Spleen (tissue), 11 donors: ENCODE measurements around the gene CCDC17. TPM values are rescaled to one million over a fixed set of nuclear protein-coding genes. Genes with fewer than 3 reads are reported as not detected.
A peak's percentile ranks its signal among the peaks of the same experiment; 100 is the strongest.

Experiments
- DNase-seq: peaks from one replicate; pipeline ENCODE4 v3.0.0-alpha.2; 2020
- H3K27ac ChIP-seq, 8 donors: fragments of 200-600 bp; sonication (generic) in 7 of 8; 1 replicate in 4 of 8; 2 replicates in 4 of 8; pipeline versions ENCODE4 v1.5.0 to v1.8.0; 2016 to 2021; ENCODE audit warnings: inconsistent platforms in 4 of 8, mild to moderate bottlenecking in 4 of 8, moderate library complexity in 1 of 8
- H3K27me3 ChIP-seq, 7 donors: fragments of 200-600 bp; sonication (generic) in 6 of 7; replicated peaks in 1 of 7; 1 replicate in 4 of 7; 2 replicates in 3 of 7; pipeline versions ENCODE4 v1.5.0 to v1.8.0; 2016 to 2021; ENCODE audit warnings: inconsistent platforms in 3 of 7, mild to moderate bottlenecking in 1 of 7
- H3K36me3 ChIP-seq, 6 donors: fragments of 200-600 bp; sonication (generic) in 5 of 6; 1 replicate in 4 of 6; 2 replicates in 2 of 6; pipeline versions ENCODE4 v1.5.0 to v1.8.0; 2016 to 2021; ENCODE audit warnings: inconsistent platforms in 2 of 6
- H3K4me1 ChIP-seq, 6 donors: fragments of 200-600 bp; sonication (generic) in 5 of 6; 1 replicate in 3 of 6; 2 replicates in 3 of 6; pipeline versions ENCODE4 v1.5.0 to v1.8.0; 2016 to 2021; ENCODE audit warnings: inconsistent platforms in 3 of 6
- H3K4me3 ChIP-seq, 8 donors: fragments of 200-600 bp; sonication (generic) in 7 of 8; 1 replicate in 4 of 8; 2 replicates in 4 of 8; pipeline versions ENCODE4 v1.5.0 to v1.8.0; 2016 to 2021; ENCODE audit warnings: inconsistent platforms in 4 of 8, mild to moderate bottlenecking in 4 of 8, moderate library complexity in 2 of 8
- H3K9me3 ChIP-seq, 8 donors: fragments of 200-600 bp; sonication (generic) in 7 of 8; 1 replicate in 4 of 8; 2 replicates in 4 of 8; pipeline versions ENCODE4 v1.5.0 to v1.8.0; 2016 to 2021; ENCODE audit warnings: inconsistent platforms in 4 of 8
- CTCF ChIP-seq, 11 experiments: fragments of 200-600 bp in 7 of 11; fragments of 450-650 bp in 4 of 11; sonication (generic) in 4 of 11; IDR thresholded peaks in 8 of 11; conservative IDR thresholded peaks in 3 of 11; 1 replicate in 7 of 11; 2 replicates in 4 of 11; pipeline versions ENCODE4 v1.4.0 to v1.8.0; 2016 to 2021; ENCODE audit warnings: antibody characterized with exemption in 11 of 11, inconsistent platforms in 4 of 11, mild to moderate bottlenecking in 1 of 11
- POLR2A ChIP-seq, 3 donors: fragments of 450-650 bp; IDR thresholded peaks; one replicate each; pipeline ENCODE4 v1.5.1; 2017; ENCODE audit warnings: antibody characterized with exemption in 3 of 3, mild to moderate bottlenecking in 1 of 3
- POLR2AphosphoS5 ChIP-seq, 3 donors: sonication (generic); formaldehyde crosslinking; IDR thresholded peaks; one replicate each; pipeline ENCODE4 v1.5.1; 2017; ENCODE audit warnings: antibody characterized with exemption in 3 of 3
- WGBS, 5 donors: extraction: QIAGEN DNeasy Blood & Tissue Kit in 3 of 5; methylation state at CpG; one replicate each; pipeline versions ENCODE4 v1.1.5 to v1.1.7; 2013 to 2018; 5-methylcytosine and 5-hydroxymethylcytosine counted together
- intact Hi-C: fragments of 100-400 bp; cut with DNase I; formaldehyde crosslinking; loops from one replicate; pipeline ENCODE4 v1.15.0; 2023; ENCODE audit warnings: low total_unique reads
- polyA plus RNA-seq, 3 donors: library from polyadenylated mRNA; stranded (reverse); fragments of 200-250 nt; gene quantifications; one replicate each; pipeline ENCODE4 v1.2.1, GENCODE V29; 2013
- total RNA-seq, 7 donors: library from RNA; depleted of rRNA in 3 of 7; stranded (reverse); fragments of >200 nt in 3 of 7; fragmentation: NEBNext Ultra II Directional in 4 of 7; extraction: Animal tissue kit (Norgen Biotek cat#: 25700) in 4 of 7; gene quantifications; one replicate each; pipeline versions ENCODE4 v1.1.0 to v1.2.1, GENCODE V29; 2016 to 2021
- donor health status: healthy with polysubstance abuse.
- donor health status: DM: no; HTN: no; CAD: no; lungs with moderate emphysema.
- donor health status: DM: no; HTN: no; CAD: no.
- donor health status: Bipolar disorder and iron deficiency.
- donor health status: healthy.
- donor health status: DM: no; HTN: no; CAD: no.
- donor health status: DM: yes; HTN: yes; CAD: no.

CCDC17 gene
- total and polyA plus RNA-seq, 10 donors: 0.55 to 7.6 (median 5.0) TPM

GRCh38 chr1:45585496-45586075 is 38.3 kb downstream of the CCDC17 start:
- no peak for DNase-seq
- Histone ChIP-seq H3K9me3 (no peaks in the 10 kb centered on the region), H3K36me3 (peaks cover 0 to 13% (median 0%) of the 10 kb centered on the region in 6 donors), H3K4me3 (peak overlapping the region; percentile 91 to 100 (median 99)), H3K27me3 (no peaks in the 10 kb centered on the region), H3K27ac (peak overlapping the region in 7 of 8 donors; percentile 91 to 97 (median 96)), H3K4me1 (peaks cover 27 to 78% (median 56%) of the 10 kb centered on the region in 6 donors)
- intact Hi-C loops: no loop called here
- WGBS, 5 donors: 28 to 41% (median 33%) methylated on average over 4 to 7 of the region's 7 CpGs
- TF ChIP-seq CTCF (IDR thresholded peaks at IDR 0.05 in 8 of 11, conservative IDR thresholded peaks at IDR 0.05 in 3 of 11): no peak
- TF ChIP-seq POLR2AphosphoS5 (IDR thresholded peaks at IDR 0.05): no peak
- TF ChIP-seq POLR2A (IDR thresholded peaks at IDR 0.05): no peak

- no peaks in the 10 kb centered on the region for H3K27me3 ChIP-seq
- WGBS, 5 donors: 0 to 4% (median 4%) methylated on average over 5 of the region's 5 CpGs
Observed at GRCh38 chr1:45585110-45585426, 38.8 kb downstream of the CCDC17 start.

GRCh38 chr1:45584351-45585109 is 39.3 kb downstream of the CCDC17 start:
- Histone ChIP-seq H3K27ac (peak overlapping the region; percentile 91 to 97 (median 95)), H3K4me1 (peaks cover 24 to 69% (median 52%) of the 10 kb centered on the region in 6 donors), H3K27me3 (no peaks in the 10 kb centered on the region), H3K36me3 (peaks cover 0 to 9% (median 0%) of the 10 kb centered on the region in 6 donors), H3K4me3 (peak overlapping the region; percentile 91 to 100 (median 99)), H3K9me3 (no peaks in the 10 kb centered on the region)
- intact Hi-C loops: no loop called here
- 0 to 1% (median 0%) methylated on average over 39 to 59 of the region's 59 CpGs for WGBS, 5 donors
- peak; percentile 96 for DNase-seq
- peak in 1 of 11 experiments; percentile 8 for TF ChIP-seq CTCF (IDR thresholded peaks at IDR 0.05 in 8 of 11, conservative IDR thresholded peaks at IDR 0.05 in 3 of 11)
- TF ChIP-seq POLR2A (IDR thresholded peaks at IDR 0.05): no peak
- TF ChIP-seq POLR2AphosphoS5 (IDR thresholded peaks at IDR 0.05): peak; percentile 38 to 73 (median 43)

More at GRCh38 chr1:45585110-45585426, 38.8 kb downstream of the CCDC17 start:
- DNase-seq: no peak
- peak overlapping the region in 7 of 8 donors; percentile 91 to 97 (median 96) for H3K27ac ChIP-seq
- peaks cover 27 to 74% (median 55%) of the 10 kb centered on the region in 6 donors for H3K4me1 ChIP-seq
- intact Hi-C loops: no loop called here
- no peaks in the 10 kb centered on the region for H3K9me3 ChIP-seq
- H3K36me3 ChIP-seq: peaks cover 0 to 13% (median 0%) of the 10 kb centered on the region in 6 donors
- TF ChIP-seq POLR2A (IDR thresholded peaks at IDR 0.05) (no peak), CTCF (IDR thresholded peaks at IDR 0.05 in 8 of 11, conservative IDR thresholded peaks at IDR 0.05 in 3 of 11) (peak in 1 of 11 experiments; percentile 23)
- peak overlapping the region; percentile 91 to 100 (median 99) for H3K4me3 ChIP-seq
